Midbrain (tissue), 1 donor: ENCODE measurements around the gene GSDME.
"Not testable (repeated sequence)": the region's sequence is repeated elsewhere in the genome, so short reads cannot be mapped to it uniquely, and the experiment has no call there.

Source experiments
- DNase-seq: peaks from one replicate; lab custom pipeline; 2025; lab: John Stamatoyannopoulos, UW

Gene GSDME

DNA sequence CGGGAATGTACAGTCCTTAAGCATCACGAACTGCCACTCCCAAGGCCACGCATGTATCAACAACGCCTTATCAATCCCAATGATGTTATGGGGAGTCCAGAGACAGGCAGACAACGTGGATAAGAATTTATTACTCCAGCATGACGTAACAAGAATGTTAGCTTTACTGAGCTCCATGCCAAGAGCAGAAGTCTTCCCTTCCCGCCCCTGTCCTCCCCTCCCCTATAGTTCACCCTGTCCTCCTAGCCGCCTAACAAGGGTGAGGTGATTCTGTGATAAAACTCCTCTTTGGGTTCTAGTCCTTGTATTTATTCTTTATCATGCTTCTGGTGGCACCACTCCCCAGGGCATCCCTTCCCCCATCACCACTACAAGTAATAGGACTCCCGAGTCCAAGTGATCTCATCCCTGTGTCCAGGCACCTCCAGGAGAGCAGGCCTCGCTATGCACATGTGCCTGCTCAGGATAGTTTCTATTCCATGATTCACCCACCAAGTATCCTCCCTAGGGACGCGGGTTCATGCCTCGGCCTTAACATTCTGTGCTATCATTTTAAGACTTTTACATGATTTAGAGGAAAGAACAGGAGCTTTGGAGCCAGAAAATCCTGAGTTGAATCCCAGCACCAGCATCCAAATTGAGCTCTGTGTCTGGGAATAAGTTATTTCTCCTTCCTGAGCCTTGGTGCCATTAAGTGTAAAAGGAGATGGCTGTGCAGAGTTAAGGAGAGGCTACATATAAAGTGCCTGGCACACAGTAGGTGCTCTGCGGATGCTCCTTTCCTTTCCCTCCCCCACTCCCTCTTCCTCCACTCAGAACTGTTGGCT lies 15.4 kb downstream of the GSDME start:
- no peak for DNase-seq

DNA sequence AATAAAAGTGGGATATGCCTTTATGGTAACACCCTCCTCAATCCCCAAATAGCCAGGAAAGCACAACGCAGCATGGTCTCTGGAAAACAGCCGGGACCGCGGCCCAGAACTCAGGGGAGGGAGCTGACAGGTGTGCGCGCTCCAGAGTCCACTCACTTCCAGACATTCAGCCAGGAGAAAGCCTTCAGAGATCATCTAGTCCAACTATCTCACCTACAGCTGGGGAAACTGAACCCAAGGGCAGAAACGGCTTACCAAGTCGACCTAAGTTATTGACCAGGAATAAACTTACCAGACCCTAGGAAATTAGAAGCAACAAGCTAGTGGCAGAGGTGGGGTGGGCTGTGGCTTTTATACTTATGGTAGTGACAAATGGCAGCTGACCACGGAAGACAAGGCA lies 16.4 kb downstream of the GSDME start:
- no peak for DNase-seq

GRCh38 chr7:24739306-24739705 lies 18.0 kb downstream of the GSDME start:
- no peak for DNase-seq

DNA sequence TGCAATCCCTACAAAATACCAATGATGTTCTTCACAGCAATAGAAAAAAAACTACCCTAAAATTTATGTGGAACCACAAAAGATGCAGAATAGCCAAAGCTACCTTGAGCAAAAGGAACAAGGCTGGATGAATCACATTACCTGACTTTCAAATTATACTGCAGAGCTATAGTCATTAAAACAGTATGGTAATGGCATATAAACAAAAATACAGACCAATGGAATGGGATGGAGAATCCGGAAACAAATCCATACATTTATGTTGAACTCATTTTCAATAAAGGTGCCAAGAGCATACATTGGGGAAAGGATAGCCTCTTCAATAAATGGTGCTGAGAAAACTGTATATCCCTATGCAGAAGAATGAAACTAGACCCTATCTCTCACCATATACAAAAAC lies 18.7 kb downstream of the GSDME start:
- DNase-seq: no peak

GRCh38 chr7:24737281-24737680 lies 20.0 kb downstream of the GSDME start:
- DNase-seq: no peak

DNA sequence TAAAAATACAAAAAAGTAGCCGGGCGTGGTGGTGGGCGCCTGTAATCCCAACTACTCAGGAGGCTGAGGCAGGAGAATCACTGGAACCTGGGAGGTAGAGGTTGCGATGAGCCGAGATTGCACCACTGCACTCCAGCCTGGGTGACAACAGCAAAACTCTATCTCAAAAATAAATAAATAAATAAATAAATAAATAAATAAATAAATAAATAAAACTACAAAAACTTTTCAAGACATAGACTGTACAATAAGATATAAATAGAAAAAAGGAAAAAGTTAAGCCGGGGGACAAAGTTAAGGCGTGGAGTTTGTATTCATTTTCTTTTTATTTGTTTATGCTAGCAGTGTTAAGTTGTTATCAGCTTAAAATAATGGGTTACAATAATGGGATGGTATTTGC lies 21.7 kb downstream of the GSDME start:
- not testable (repeated sequence) for DNase-seq

DNA sequence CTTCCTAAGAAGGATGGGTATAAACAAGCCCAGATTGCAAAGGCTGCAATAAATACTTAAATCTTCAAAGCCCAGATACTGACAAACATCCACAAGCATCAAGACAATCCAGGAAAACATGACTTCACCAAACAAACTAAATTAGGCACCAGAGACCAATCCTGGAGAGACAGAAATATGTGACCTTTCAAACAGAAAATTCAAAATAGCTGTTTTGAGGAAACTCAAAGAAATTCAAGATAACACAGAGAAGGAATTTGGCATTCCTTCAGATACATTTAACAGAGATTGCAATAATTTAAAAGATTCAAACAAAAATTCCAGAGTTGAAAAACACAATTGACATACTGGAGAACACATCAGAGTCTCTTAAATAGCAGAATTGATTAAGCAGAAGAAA lies 23.0 kb downstream of the GSDME start:
- DNase-seq: no peak

GRCh38 chr7:24733414-24734060 lies 23.7 kb downstream of the GSDME start:
- DNase-seq: no peak

DNA sequence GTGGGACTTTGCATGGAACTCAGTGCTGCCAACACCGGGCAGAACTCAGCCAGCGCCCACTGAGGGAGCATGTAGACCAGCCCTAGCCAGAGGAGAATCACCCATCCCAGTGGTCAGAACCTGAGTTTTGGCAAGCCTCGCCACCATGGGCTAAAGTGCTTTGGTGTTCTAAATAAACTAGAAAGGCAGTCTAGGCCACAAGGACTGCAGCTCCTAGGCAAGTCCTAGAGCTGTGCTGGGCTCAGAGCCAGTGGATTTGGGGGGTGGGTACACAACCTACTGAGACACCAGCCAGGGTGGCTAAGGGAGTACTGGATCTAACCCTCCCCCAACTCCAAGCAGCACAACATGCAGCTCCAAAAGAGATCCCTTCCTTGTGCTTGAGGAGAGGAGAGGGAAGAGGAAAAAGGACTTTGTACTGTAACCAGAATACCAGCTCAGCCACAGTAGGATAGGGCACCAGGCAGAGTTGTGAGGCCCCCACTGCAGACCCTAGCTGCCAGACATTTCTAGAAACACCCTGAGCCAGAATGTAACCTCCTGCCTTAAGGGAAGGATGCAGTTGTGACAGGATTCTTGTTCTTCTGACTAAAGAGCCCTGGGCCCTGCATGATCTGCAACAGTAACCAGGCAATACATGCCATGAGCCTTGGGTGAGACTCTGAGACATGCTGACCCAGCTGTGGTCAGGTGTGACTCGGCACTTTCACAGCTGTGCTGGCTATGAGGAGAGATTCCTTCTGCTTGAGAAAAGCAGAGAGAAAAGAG lies 24.4 kb downstream of the GSDME start:
- DNase-seq: no peak

DNA sequence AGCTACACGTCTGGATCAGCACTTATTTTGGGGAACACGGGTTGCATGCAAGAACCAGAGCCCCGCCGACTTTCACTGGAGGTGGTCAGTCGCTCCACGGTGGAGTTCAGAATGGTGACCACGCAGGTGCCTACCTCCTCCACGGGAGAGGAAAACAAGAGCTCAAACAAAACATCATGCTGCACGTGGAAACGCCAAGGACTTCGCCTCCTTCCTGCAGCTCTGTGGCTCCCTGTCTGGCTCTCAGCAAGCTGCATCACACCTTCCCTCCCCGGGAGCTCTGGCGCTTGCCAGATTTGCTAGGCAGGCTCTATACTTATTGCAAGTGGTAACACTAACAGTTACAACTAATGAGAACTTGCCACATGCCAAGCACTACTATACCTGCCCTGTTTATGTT lies 26.0 kb downstream of the GSDME start:
- no peak for DNase-seq

DNA sequence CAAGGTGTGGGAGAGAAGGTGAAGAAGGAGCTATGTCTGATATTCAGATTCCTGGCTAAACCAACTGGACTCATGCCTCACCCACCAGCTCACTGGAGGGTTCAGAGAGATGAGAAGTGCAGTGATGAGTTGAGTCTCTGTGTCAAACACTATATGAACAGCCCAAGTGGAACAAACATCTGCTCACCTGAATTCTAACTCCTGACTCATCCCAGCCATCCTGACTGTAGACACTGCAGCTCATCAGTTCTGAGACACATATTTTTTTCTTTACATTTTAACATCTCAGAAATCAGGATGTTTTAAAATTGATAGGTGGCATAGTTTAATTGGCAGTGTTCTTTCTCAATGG lies 27.3 kb downstream of the GSDME start:
- no peak for DNase-seq

DNA sequence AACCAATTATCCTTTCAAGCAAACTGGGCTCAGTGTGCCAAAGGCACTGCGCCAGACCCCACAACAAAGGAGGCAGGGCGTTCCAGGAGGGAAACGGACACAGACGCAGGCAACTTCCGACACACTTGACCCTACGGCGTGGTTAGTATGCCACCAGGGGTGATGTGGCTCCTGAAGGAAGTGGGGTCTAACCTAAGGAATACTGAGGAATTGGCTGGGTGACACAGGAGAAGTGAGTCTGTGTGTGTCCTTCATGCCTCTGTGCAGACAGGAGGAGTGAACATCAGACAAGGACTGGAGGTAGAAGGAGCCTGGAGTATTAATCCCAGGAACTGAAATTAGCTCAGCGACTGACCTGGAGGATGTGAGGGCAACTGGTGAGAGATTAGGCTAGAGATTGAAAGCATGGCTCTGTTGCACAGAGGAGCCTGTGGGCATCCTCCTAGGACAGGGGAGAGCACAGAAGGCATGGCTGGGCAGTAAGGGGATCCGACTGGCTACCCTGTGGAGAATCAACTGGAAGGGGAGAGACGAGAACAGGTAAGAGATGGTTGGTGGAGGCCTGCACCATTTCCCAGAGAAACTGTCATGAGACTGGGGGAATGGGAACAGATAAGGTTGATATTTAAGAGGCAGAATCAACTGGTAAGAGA lies 27.8 kb downstream of the GSDME start:
- DNase-seq: no peak

GRCh38 chr7:24728503-24729364 lies 28.5 kb downstream of the GSDME start:
- no peak for DNase-seq

- no peak for DNase-seq
Observed at GRCh38 chr7:24728121-24728500, 29.2 kb downstream of the GSDME start.

DNA sequence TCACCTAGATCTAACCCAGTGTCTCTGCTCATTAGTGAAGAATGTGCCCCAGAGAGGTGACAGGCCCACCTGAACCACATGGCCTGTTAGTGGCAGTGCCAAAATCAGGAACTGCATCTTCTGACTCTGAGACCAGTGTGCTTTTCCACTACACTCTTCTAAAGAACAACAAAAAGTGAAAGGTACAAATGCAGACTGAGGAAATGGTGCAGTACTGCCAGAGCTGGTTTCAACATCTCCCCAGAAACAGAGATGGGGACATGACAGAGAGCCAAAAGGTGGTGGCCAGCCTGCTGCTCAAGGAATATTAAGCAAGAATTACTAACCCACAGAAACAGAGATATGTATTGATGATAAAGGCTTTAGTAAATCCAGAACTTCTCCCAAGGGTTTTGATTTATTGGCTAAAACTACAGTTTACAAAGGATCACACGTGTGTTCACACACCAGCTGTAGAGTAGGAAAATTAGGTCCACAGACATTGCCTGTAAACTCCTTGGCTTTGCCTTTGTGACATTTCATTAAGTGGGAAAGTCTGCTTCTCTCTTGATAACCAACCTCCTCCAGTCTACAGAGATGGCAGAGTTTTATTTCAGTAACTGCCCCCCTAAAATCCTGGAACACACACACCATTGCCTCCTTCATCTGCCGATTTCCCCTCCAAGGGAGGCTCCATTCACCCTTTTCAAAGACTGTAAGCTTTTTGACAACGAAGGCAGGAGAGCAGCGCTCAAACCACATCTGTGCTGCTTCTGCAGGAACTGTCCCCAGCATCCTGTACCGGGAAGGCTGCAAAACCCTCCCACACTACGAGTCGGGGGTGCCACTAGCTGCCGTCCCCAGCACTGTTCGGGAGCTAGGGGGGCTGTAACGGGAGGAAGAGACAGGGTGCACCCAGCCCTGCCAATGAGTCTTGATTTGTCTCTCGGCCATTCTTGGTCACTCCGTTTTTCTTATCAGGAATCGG lies 29.8 kb downstream of the GSDME start:
- no peak for DNase-seq

DNA sequence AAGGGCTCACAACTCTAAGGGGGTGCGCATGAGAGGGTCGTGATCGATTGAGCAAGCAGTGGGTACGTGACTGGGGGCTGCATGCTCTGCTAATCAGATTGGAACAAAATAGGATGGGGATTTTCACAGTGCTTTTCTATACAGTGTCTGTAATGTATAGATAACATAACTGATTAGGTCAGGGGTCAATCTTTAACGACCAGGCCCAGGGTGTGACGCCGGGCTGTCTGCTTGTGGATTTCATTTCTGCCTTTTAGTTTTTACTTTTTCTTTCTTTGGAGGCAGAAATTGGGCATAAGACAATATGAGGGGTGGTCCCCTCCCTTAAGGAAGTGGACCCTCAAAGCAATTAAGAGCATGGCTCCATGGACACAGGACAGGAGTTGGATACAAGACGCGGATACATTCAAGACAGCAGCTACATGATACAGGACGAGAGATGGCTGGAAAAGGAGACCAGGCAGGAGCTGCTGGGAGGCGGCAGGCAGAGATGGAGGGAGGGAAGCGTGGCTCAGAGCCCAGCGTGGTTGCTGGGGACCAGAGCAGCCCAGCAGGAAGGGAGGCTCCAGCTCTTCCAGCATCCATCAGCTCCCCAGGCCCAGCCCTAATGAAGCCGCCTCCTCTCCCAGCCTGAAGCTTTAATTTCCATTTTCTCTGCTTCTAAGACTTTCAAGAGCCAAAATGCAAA lies 31.6 kb downstream of the GSDME start:
- DNase-seq: no peak

- no peak for DNase-seq
Observed at GRCh38 chr7:24724451-24725190, 32.6 kb downstream of the GSDME start.

- DNase-seq: no peak
Observed at GRCh38 chr7:24723178-24723530, 34.1 kb downstream of the GSDME start.
